IMR-90 (cell line): Measurements from ENCODE around the gene PAPPA. TPM values are rescaled to one million over a fixed set of nuclear protein-coding genes. Genes with fewer than 3 reads are reported as not detected.

Experiments used
- ATAC-seq: fragments of 200-7000 bp; cut with Tn5 transposase; 2 replicates; pipeline ENCODE4 v1.9.1; 2020; ENCODE audit warnings: low read depth, mild to moderate bottlenecking, moderate library complexity
- BruUV-seq: library from RNA; stranded (reverse); fragments of 400-500 nt; replicated peaks from 2 replicates; lab custom pipeline; 2021; lab: Mats Ljungman, UMichigan
- CTCF ChIA-PET: fragments of 300-600 bp; formaldehyde crosslinking; extraction: SDS; loops from one replicate; lab custom pipeline; 2021; ENCODE audit warnings: antibody characterized with exemption; lab: Yijun Ruan, JAX
- POLR2A ChIA-PET: fragments of 300-600 bp; sonication (Branson Sonifier 250); formaldehyde crosslinking; loops from one replicate; lab custom pipeline; 2022; ENCODE audit warnings: antibody characterized with exemption; ENCODE audit not compliant: unreplicated experiment; lab: Charles Lee
- DNase-seq: peaks from one replicate; pipeline ENCODE4 v3.0.0; 2013
- H2AFZ ChIP-seq: replicated peaks from 2 replicates; pipeline ENCODE3; 2013; ENCODE audit warnings: low read length, mild to moderate bottlenecking; ENCODE audit not compliant: poor library complexity
- H2AK5ac ChIP-seq: 2 replicates; pipeline ENCODE4 v1.6.1; 2013; ENCODE audit warnings: low read depth, low read length, inconsistent platforms
- H2AK9ac ChIP-seq: replicated peaks from 2 replicates; pipeline ENCODE3; 2013; ENCODE audit warnings: mild to moderate bottlenecking, low read depth, low read length, moderate library complexity; ENCODE audit not compliant: poor library complexity
- H2BK120ac ChIP-seq: 2 replicates; pipeline ENCODE4 v1.6.1; 2013; ENCODE audit warnings: low read depth, low read length, inconsistent platforms
- H2BK15ac ChIP-seq: 3 replicates; pipeline ENCODE4 v1.6.1; 2013; ENCODE audit warnings: low read depth, low read length, inconsistent platforms
- H2BK20ac ChIP-seq: 2 replicates; pipeline ENCODE4 v1.6.1; 2013; ENCODE audit warnings: low read depth, mild to moderate bottlenecking, inconsistent platforms, low read length, moderate library complexity
- H2BK5ac ChIP-seq: 2 replicates; pipeline ENCODE4 v1.6.1; 2013; ENCODE audit warnings: mild to moderate bottlenecking, low read depth, low read length, inconsistent platforms; ENCODE audit not compliant: poor library complexity, severe bottlenecking
- H3K14ac ChIP-seq: replicated peaks from 2 replicates; pipeline ENCODE4 v1.6.1; 2013; ENCODE audit warnings: low read depth, low read length, inconsistent platforms
- H3K18ac ChIP-seq: 2 replicates; pipeline ENCODE4 v1.6.1; 2013; ENCODE audit warnings: low read depth, low read length, control low read depth
- H3K23ac ChIP-seq: 2 replicates; pipeline ENCODE4 v1.6.1; 2013; ENCODE audit warnings: low read depth, low read length, inconsistent platforms
- H3K27ac ChIP-seq: 2 replicates; pipeline ENCODE4 v1.5.1; 2013; ENCODE audit warnings: mild to moderate bottlenecking, control low read depth, low read length; ENCODE audit not compliant: insufficient read depth
- H3K27me3 ChIP-seq: 2 replicates; pipeline ENCODE4 v1.6.1; 2013; ENCODE audit warnings: low read length; ENCODE audit not compliant: control insufficient read depth, insufficient read depth
- H3K36me3 ChIP-seq: 2 replicates; pipeline ENCODE4 v1.6.1; 2013; ENCODE audit warnings: low read length, mixed read lengths; ENCODE audit not compliant: control insufficient read depth, insufficient read depth
- H3K4ac ChIP-seq: 2 replicates; pipeline ENCODE4 v1.6.1; 2013; ENCODE audit warnings: low read depth, low read length, inconsistent platforms
- H3K4me1 ChIP-seq: 2 replicates; pipeline ENCODE4 v1.6.1; 2013; ENCODE audit warnings: low read length, mixed read lengths; ENCODE audit not compliant: control insufficient read depth, insufficient read depth
- H3K4me2 ChIP-seq: 2 replicates; pipeline ENCODE4 v1.6.1; 2013; ENCODE audit warnings: low read depth, mild to moderate bottlenecking, control low read depth, low read length, moderate library complexity
- H3K4me3 ChIP-seq: 2 replicates; pipeline ENCODE4 v1.5.1; 2013; ENCODE audit warnings: low read depth, mild to moderate bottlenecking, control low read depth, low read length, moderate library complexity; ENCODE audit not compliant: insufficient read depth
- H3K56ac ChIP-seq: 2 replicates; pipeline ENCODE4 v1.6.1; 2013; ENCODE audit warnings: low read length, inconsistent platforms; ENCODE audit not compliant: insufficient read depth; ENCODE audit errors: extremely low read depth
- H3K79me1 ChIP-seq, 2 experiments: 2 replicates each; pipeline ENCODE4 v1.6.1; 2013; ENCODE audit warnings: low read length in 2 of 2, inconsistent platforms in 1 of 2, low read depth in 1 of 2
- H3K9ac ChIP-seq: 2 replicates; pipeline ENCODE4 v1.6.1; 2013; ENCODE audit warnings: low read depth, low read length, control low read depth
- H3K9me1 ChIP-seq: 2 replicates; pipeline ENCODE4 v1.6.1; 2013; ENCODE audit warnings: low read length, inconsistent platforms; ENCODE audit not compliant: insufficient read depth
- H3K9me3 ChIP-seq: 2 replicates; pipeline ENCODE4 v1.6.1; 2013; ENCODE audit warnings: low read length; ENCODE audit not compliant: control insufficient read depth, insufficient read depth
- H4K20me1 ChIP-seq: 2 replicates; pipeline ENCODE4 v1.6.1; 2013; ENCODE audit warnings: low read length, inconsistent platforms; ENCODE audit not compliant: insufficient read depth
- H4K5ac ChIP-seq: 2 replicates; pipeline ENCODE4 v1.6.1; 2013; ENCODE audit warnings: mild to moderate bottlenecking, low read depth, low read length, control low read depth
- H4K8ac ChIP-seq, 2 experiments: 2 replicates each; pipeline ENCODE4 v1.6.1; 2013; ENCODE audit warnings: low read depth in 2 of 2, low read length in 2 of 2, control low read depth in 1 of 2, inconsistent platforms in 1 of 2
- H4K91ac ChIP-seq: 2 replicates; pipeline ENCODE4 v1.6.1; 2013; ENCODE audit warnings: low read depth, low read length, inconsistent platforms; ENCODE audit not compliant: insufficient read depth
- MAFK ChIP-seq: IDR thresholded peaks from 2 replicates; pipeline ENCODE4 v1.6.1; 2012; ENCODE audit warnings: low read depth, low read length, improper control_type of control experiment
- POLR2A ChIP-seq: IDR thresholded peaks from 2 replicates; pipeline ENCODE4 v1.6.1; 2012; ENCODE audit warnings: mild to moderate bottlenecking, low read depth, low read length
- RAD21 ChIP-seq: IDR thresholded peaks from 2 replicates; pipeline ENCODE4 v1.6.1; 2012; ENCODE audit warnings: low read length, improper control_type of control experiment
- WGBS, 2 experiments: methylation state at CpG; one replicate each; pipeline versions ENCODE4 v1.1.5 to v1.1.7; 2013; ENCODE audit warnings: missing lambda C conversion rate in 2 of 2; ENCODE audit not compliant: insufficient read length in 1 of 2; ENCODE audit errors: extremely low coverage in 2 of 2; 5-methylcytosine and 5-hydroxymethylcytosine counted together
- dilution Hi-C: fragments of 300-500 bp; cut with HindIII; formaldehyde crosslinking; loops from one replicate; pipeline ENCODE4 v1.14.3; 2018; ENCODE audit warnings: low sequenced_read_pairs; ENCODE audit not compliant: unreplicated experiment
- in situ Hi-C: fragments of 300-500 bp; cut with MboI; formaldehyde crosslinking; loops from 3 replicates; pipeline ENCODE4 v1.14.3; 2019; ENCODE audit warnings: low sequenced_read_pairs, inconsistent platforms, mixed read lengths
- intact Hi-C: fragments of 100-400 bp; cut with micrococcal nuclease; formaldehyde crosslinking; loops from 2 replicates; pipeline ENCODE4 v1.10.0; 2022
- polyA plus RNA-seq, 3 experiments: library from polyadenylated mRNA; depleted of rRNA; stranded (reverse); fragments of >200 nt; gene quantifications; 2 replicates each; pipeline ENCODE4 v1.2.3, GENCODE V29; 2012; ENCODE audit warnings: low replicate concordance in 1 of 3
- total RNA-seq: library from RNA; depleted of rRNA; stranded (reverse); fragments of >200 nt; gene quantifications from 2 replicates; pipeline ENCODE4 v1.2.3, GENCODE V29; 2012

PAPPA gene
- total and polyA plus RNA-seq, 2 of the 4 experiments (the other 2 are of a cell fraction) = 8.3 to 12.4 TPM

DNA sequence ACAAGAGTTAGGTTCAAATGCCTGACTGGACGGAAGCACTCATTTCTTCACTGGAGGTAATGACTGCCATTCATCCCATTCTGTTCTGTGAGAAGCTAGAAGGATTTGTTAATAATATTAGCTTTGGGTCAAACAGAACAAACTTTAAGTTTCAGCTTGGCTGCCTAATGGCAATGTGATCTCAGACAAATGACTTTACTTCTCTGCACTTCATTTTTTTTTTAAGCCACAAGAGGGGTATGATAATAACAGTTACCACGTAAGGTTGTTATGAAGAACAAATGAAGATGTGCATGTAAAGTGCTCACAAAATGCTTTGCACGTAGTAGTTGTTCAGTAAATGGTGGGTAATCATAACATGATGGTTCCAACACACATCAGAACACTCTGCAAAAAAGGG is 199.4 kb downstream of the PAPPA start:
- no CpG with 5 or more reads among the region's 3 CpGs for WGBS, 2 experiments
- POLR2A ChIA-PET = no interaction called here

More for the DNA sequence above, 199.4 kb downstream of the PAPPA start:
- no peak for ATAC-seq
- no peak for DNase-seq
- H3K4me2 ChIP-seq = no peak overlapping the region
- H4K20me1 ChIP-seq = no peaks in the 10 kb centered on the region; the same call in 1 of the 2 replicates
- no peak overlapping the region for H3K4ac ChIP-seq
- H3K36me3 ChIP-seq = peaks cover 77% of the 10 kb centered on the region
- no peak overlapping the region for H2AK5ac ChIP-seq
- no peaks in the 10 kb centered on the region for H3K9me3 ChIP-seq
- no peak overlapping the region for H2BK120ac ChIP-seq
- H3K27ac ChIP-seq = no peak overlapping the region
- no peak overlapping the region for H2AFZ ChIP-seq
- H2BK15ac ChIP-seq = no peak overlapping the region
- intact Hi-C loops (no loop called here), in situ Hi-C loops (no loop called here), dilution Hi-C loops (no loop called here)
- no peak overlapping the region for H3K14ac ChIP-seq
- H3K9ac ChIP-seq = no peak overlapping the region
- H3K18ac ChIP-seq = no peak overlapping the region
- no peak overlapping the region for H2AK9ac ChIP-seq
- no peak overlapping the region for H2BK20ac ChIP-seq
- no peaks in the 10 kb centered on the region for H3K27me3 ChIP-seq
- no peak overlapping the region for H4K8ac ChIP-seq
- TF ChIP-seq POLR2A = no peak
- TF ChIP-seq MAFK = no peak
- TF ChIP-seq RAD21 = no peak
- no peak overlapping the region for H3K56ac ChIP-seq
- BruUV-seq = no TSS peak
- CTCF ChIA-PET = no interaction called here
- H4K5ac ChIP-seq = no peak overlapping the region
- no peaks in the 10 kb centered on the region for H3K79me1 ChIP-seq
- no peak overlapping the region for H2BK5ac ChIP-seq
- H3K4me3 ChIP-seq = no peak overlapping the region
- H3K9me1 ChIP-seq = peaks cover 4% of the 10 kb centered on the region; the same call in 1 of the 2 replicates
- H3K4me1 ChIP-seq = 0 out of 2 replicates have a peak, but pooled peaks cover 2% of the 10 kb centered on the region
- no peak overlapping the region for H3K23ac ChIP-seq
- no peak overlapping the region for H4K91ac ChIP-seq
